ENCODE data around the gene CCT3. TPM values are rescaled to one million over a fixed set of nuclear protein-coding genes. Genes with fewer than 3 reads are reported as not detected.

The CCT3 gene
- total and polyA plus RNA-seq, 2 experiments from 2014 or later, result 405 to 618 TPM

- no peak for TF ChIP-seq ZNF462 (CRISPR knock-in tag; IDR thresholded peaks at IDR 0.05)
- TF ChIP-seq EZH2 (IDR thresholded peaks at IDR 0.05; ENCODE audit: low read depth, unreplicated experiment), result no peak
- no peak for TF ChIP-seq EZH2phosphoT487 (IDR thresholded peaks at IDR 0.05; ENCODE audit: unreplicated experiment)
- TF ChIP-seq ETS1 (IDR thresholded peaks at IDR 0.05), result no peak
- no peak for TF ChIP-seq CREB1 (CRISPR knock-in tag; IDR thresholded peaks at IDR 0.05; ENCODE audit: low read depth)
- TF ChIP-seq POLR2AphosphoS5 (IDR thresholded peaks at IDR 0.05; ENCODE audit: low read depth), result no peak
- no peak for TF ChIP-seq JUNB (IDR thresholded peaks at IDR 0.05; ENCODE audit: unreplicated experiment)
- no peak for TF ChIP-seq ZNF331 (CRISPR knock-in tag; IDR thresholded peaks at IDR 0.05; ENCODE audit: low read depth)
- TF ChIP-seq STAT1 (IDR thresholded peaks at IDR 0.05; ENCODE audit: unreplicated experiment), result no peak
These were observed 822 bp downstream of the CCT3 start (continued) for GRCh38 chr1:156337052-156337887.

Data from GM23338 (cell line).